Measurements from ENCODE around the gene ARFGEF3. TPM values are rescaled to one million over a fixed set of nuclear protein-coding genes. Genes with fewer than 3 reads are reported as not detected.

Gene ARFGEF3
- total RNA-seq, 4 donors from 2014 or later: 6.7 to 17.1 (median 13.2) TPM

DNA sequence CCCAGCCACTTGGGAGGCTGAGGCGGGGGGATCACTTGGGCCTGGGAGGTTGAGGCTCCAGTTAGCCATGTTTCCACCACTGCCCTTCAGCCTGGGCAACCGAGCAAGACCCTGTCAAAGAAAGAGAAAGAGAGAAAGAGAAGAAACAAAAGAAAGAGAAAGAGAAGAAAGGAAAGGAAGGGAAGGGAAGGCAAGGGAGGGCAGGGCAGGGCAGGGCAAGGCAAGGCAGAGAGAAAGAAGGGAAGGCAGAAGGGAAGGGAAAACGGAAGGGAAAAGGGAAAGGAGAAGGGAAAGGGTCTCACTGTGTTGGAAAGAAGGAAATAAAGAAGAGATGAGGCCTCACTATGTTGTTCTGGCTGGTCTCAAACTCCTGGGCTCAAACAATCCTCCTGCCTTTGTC is 104.4 kb downstream of the ARFGEF3 start:
- no peak for DNase-seq
- no peak for TF ChIP-seq EP300 (IDR thresholded peaks at IDR 0.05; ENCODE audit: low read depth)
- TF ChIP-seq POLR2AphosphoS5 (IDR thresholded peaks at IDR 0.05): no peak
- TF ChIP-seq, protein P1, sequence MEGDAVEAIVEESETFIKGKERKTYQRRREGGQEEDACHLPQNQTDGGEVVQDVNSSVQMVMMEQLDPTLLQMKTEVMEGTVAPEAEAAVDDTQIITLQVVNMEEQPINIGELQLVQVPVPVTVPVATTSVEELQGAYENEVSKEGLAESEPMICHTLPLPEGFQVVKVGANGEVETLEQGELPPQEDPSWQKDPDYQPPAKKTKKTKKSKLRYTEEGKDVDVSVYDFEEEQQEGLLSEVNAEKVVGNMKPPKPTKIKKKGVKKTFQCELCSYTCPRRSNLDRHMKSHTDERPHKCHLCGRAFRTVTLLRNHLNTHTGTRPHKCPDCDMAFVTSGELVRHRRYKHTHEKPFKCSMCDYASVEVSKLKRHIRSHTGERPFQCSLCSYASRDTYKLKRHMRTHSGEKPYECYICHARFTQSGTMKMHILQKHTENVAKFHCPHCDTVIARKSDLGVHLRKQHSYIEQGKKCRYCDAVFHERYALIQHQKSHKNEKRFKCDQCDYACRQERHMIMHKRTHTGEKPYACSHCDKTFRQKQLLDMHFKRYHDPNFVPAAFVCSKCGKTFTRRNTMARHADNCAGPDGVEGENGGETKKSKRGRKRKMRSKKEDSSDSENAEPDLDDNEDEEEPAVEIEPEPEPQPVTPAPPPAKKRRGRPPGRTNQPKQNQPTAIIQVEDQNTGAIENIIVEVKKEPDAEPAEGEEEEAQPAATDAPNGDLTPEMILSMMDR (IDR thresholded peaks at IDR 0.05): no peak
- TF ChIP-seq POLR2A (IDR thresholded peaks at IDR 0.05): no peak
- 71 to 77% methylated on average over 1 to 3 of the region's 3 CpGs for WGBS, 2 donors (ENCODE audit: low coverage in 1 of 2)
- H3K4me3 ChIP-seq: no peak overlapping the region
- H3K9me3 ChIP-seq: no peaks in the 10 kb centered on the region
- no peak overlapping the region for H3K27ac ChIP-seq
- H3K4me1 ChIP-seq: no peaks in the 10 kb centered on the region
- no peaks in the 10 kb centered on the region for H3K36me3 ChIP-seq
- intact Hi-C loops (cut with DNase I; ENCODE audit: low total_unique reads): no loop called here
- in situ Hi-C loops (cut with MboI; ENCODE audit: low pct_ligation_motif_present in 1 of 4, low pct_unique_long_range_greater_than_20kb in 1 of 4, low sequenced_read_pairs in 3 of 4): no loop called here
- H3K27me3 ChIP-seq: no peaks in the 10 kb centered on the region

DNA sequence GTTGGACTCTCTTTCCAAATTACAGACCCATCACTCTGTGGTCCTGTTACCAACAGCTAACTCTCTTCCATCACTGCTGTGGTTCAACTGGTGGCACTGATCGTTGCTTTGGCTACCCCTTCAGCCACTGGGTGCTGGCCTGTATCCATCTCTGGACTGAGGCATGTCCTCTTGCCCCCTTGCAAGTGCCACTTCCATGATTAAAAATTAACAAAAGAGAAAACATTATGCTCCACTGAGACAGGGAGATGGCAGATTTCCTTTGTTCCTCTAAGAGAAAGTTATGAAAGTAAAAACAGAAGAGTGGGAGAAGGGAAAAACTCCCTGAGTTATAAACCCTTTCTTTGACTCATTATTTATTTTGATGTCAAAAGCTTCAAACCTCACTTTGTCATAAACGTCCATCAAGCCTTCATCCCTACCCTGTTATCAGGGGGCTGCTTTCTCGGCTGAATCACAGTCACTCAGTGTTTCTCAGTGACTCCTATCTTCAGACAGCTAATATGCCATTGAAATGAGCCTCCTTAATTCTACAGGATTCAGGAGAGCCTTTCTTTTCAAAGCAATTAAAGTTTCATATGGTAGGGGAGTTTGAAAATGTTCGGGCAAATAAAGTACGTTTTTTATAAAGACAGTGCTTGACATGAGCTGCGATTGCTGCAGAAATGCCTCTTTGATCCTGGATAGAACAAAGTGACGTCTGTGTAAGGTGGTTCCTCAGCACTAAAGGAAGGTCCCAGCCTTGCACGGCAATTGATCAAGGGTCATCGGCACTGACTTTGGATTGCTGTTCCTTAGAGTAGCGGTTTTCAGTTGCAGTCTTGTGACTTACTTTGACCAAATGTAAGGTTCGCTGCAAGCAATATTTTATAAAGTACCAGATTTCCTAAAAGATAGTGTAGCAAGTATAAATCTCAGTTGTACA is 106.5 kb downstream of the ARFGEF3 start:
- 30 to 59% methylated on average over 5 to 11 of the region's 11 CpGs for WGBS, 2 donors (ENCODE audit: low coverage in 1 of 2)
- H3K36me3 ChIP-seq: no peaks in the 10 kb centered on the region
- no peak overlapping the region for H3K4me3 ChIP-seq
- intact Hi-C loops (cut with DNase I; ENCODE audit: low total_unique reads): no loop called here
- H3K27ac ChIP-seq: no peak overlapping the region
- H3K27me3 ChIP-seq: no peaks in the 10 kb centered on the region
- no peak for DNase-seq
- in situ Hi-C loops (cut with MboI; ENCODE audit: low pct_ligation_motif_present in 1 of 4, low pct_unique_long_range_greater_than_20kb in 1 of 4, low sequenced_read_pairs in 3 of 4): no loop called here
- H3K9me3 ChIP-seq: no peaks in the 10 kb centered on the region
- H3K4me1 ChIP-seq: no peaks in the 10 kb centered on the region
- TF ChIP-seq POLR2AphosphoS5 (IDR thresholded peaks at IDR 0.05): no peak
- TF ChIP-seq EP300 (IDR thresholded peaks at IDR 0.05; ENCODE audit: low read depth): no peak
- TF ChIP-seq POLR2A (IDR thresholded peaks at IDR 0.05): no peak
- TF ChIP-seq, protein P1 (IDR thresholded peaks at IDR 0.05): no peak

DNA sequence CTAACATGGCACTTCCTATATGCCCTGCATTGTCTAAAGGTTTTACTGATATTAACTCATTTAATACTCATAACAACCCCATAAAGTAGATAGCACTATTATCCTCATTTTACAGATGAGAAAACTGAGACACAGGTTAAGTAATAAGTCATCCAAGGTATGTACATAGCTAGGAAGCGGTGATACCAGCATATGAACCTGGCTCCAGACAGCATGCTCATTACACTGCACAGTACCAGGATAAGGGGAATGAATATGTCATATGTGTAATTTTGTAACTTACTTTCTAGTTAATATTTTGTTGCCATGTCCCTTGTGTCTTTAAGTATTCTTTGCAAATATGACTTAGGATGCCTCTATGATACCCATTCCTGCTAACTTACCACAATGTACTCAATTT is 109.7 kb downstream of the ARFGEF3 start:
- WGBS, 2 donors (ENCODE audit: low coverage in 1 of 2): 80 to 95% methylated on average over 1 of the region's 1 CpG

DNA sequence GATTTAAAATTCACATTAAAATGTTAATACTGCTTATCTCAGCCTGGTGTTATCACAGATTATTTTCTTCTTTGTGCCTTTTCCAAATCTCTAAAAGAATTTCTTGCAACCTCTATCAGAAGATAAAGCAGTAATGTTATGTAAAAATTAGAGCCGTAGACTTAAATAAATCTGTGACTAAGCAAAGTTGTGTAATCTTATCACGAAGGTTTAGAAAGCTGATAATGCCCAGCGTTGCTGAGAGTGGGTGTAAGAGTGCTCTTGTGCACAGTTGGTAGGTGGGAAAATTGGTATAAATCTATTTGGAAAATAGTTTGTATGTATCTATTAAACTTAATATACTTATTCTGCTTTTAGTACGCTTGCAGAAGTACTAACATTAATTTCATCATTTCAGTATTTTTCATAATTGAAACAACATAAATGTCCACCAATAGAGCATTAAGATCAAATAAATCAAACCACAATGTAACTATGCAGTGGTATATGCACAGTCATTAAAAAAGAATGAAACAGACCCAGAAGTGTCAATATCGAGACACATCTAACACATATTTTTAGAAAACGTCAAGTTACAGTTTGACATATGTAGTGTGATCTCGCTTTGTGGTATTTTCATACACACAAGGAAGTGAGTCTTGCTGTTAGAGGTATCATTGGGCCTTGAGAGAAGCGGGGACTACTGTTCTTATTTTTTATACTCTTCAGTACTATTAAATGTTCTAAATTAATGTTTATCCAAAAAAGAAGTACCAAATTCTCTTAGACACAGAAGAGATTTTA is 111.0 kb downstream of the ARFGEF3 start:
- H3K4me1 ChIP-seq: no peaks in the 10 kb centered on the region
- intact Hi-C loops (cut with DNase I; ENCODE audit: low total_unique reads): no loop called here
- no peak for DNase-seq
- TF ChIP-seq EP300 (IDR thresholded peaks at IDR 0.05; ENCODE audit: low read depth) (no peak), POLR2A (IDR thresholded peaks at IDR 0.05) (no peak), POLR2AphosphoS5 (IDR thresholded peaks at IDR 0.05) (no peak)
- TF ChIP-seq, protein P1 (IDR thresholded peaks at IDR 0.05): no peak
- H3K27ac ChIP-seq: no peak overlapping the region
- H3K4me3 ChIP-seq: no peak overlapping the region
- H3K9me3 ChIP-seq: no peaks in the 10 kb centered on the region
- no peaks in the 10 kb centered on the region for H3K27me3 ChIP-seq
- H3K36me3 ChIP-seq: no peaks in the 10 kb centered on the region
- WGBS, 2 donors (ENCODE audit: low coverage in 1 of 2): 83 to 84% methylated on average over 8 of the region's 8 CpGs
- in situ Hi-C loops (cut with MboI; ENCODE audit: low pct_ligation_motif_present in 1 of 4, low pct_unique_long_range_greater_than_20kb in 1 of 4, low sequenced_read_pairs in 3 of 4): no loop called here

More for the DNA sequence above, 109.7 kb downstream of the ARFGEF3 start:
- Histone ChIP-seq H3K4me1 (no peaks in the 10 kb centered on the region), H3K36me3 (no peaks in the 10 kb centered on the region), H3K4me3 (no peak overlapping the region), H3K27me3 (no peaks in the 10 kb centered on the region), H3K27ac (no peak overlapping the region), H3K9me3 (no peaks in the 10 kb centered on the region)
- no peak for DNase-seq
- TF ChIP-seq POLR2AphosphoS5 (IDR thresholded peaks at IDR 0.05): no peak
- intact Hi-C loops (cut with DNase I; ENCODE audit: low total_unique reads) (no loop called here), in situ Hi-C loops (cut with MboI; ENCODE audit: low pct_ligation_motif_present in 1 of 4, low pct_unique_long_range_greater_than_20kb in 1 of 4, low sequenced_read_pairs in 3 of 4) (no loop called here)
